ENCODE measurements around the gene TMEM129.
A peak's percentile ranks its signal among the peaks of the same experiment; 100 is the strongest.
"Not testable (repeated sequence)": the region's sequence is repeated elsewhere in the genome, so short reads cannot be mapped to it uniquely, and the experiment has no call there.

Gene TMEM129

GRCh38 chr4:1721666-1722550, 785 bp upstream of the TMEM129 start:
- peak; percentile 26 for DNase-seq

- peak; percentile 76 for DNase-seq
These were observed 750 bp downstream of the TMEM129 start for GRCh38 chr4:1720163-1720983.

GRCh38 chr4:1718095-1718850, 2.9 kb downstream of the TMEM129 start:
- no peak for DNase-seq

- DNase-seq, result no peak
These were observed 3.7 kb downstream of the TMEM129 start for GRCh38 chr4:1717129-1718094.

- no peak for DNase-seq
These were observed 4.8 kb downstream of the TMEM129 start for GRCh38 chr4:1716065-1716945.

- DNase-seq, result no peak
These were observed 5.9 kb downstream of the TMEM129 start for GRCh38 chr4:1715002-1715758.

- DNase-seq, result no peak
These were observed 6.7 kb downstream of the TMEM129 start for GRCh38 chr4:1714303-1715001.

- no peak for DNase-seq
These were observed 7.9 kb downstream of the TMEM129 start for GRCh38 chr4:1713003-1713851.

GRCh38 chr4:1712216-1713002, 8.7 kb downstream of the TMEM129 start, which contains the start of gene SLBP:
SLBP (minus strand) TSS chr4:1712319; CDS start chr4:1712188, 131 bp downstream.
- DNase-seq, result peak; percentile 98

- DNase-seq, result peak; percentile 79
These were observed 9.4 kb downstream of the TMEM129 start for GRCh38 chr4:1711571-1712215.

- no peak for DNase-seq
These were observed 10.0 kb downstream of the TMEM129 start for GRCh38 chr4:1711055-1711570.

- no peak for DNase-seq
These were observed 12.5 kb downstream of the TMEM129 start for GRCh38 chr4:1708581-1708980.

- no peak for DNase-seq
These were observed 14.8 kb downstream of the TMEM129 start for GRCh38 chr4:1706358-1706757.

- no peak for DNase-seq
These were observed 15.4 kb downstream of the TMEM129 start for GRCh38 chr4:1705732-1706131.

GRCh38 chr4:1703867-1704266, 17.3 kb downstream of the TMEM129 start:
- DNase-seq, result no peak

GRCh38 chr4:1701671-1702070, 19.5 kb downstream of the TMEM129 start:
- DNase-seq, result not testable (repeated sequence)
